DOHH2 (cell line): ENCODE results near the gene SPINDOC.

Experiments used
- H3F3A ChIP-seq: fragments of 200-600 bp; sonication (generic), shearing (Covaris generic); 2 replicates; pipeline ENCODE4 v1.6.0; 2016; ENCODE audit warnings: antibody characterized with exemption, mild to moderate bottlenecking; ENCODE audit not compliant: control insufficient read depth, insufficient read depth
- H3K27ac ChIP-seq: fragments of 200-600 bp; sonication (generic); 2 replicates; pipeline ENCODE4 v1.5.1; 2014; ENCODE audit warnings: low read depth, mild to moderate bottlenecking, low read length, moderate library complexity
- H3K27me3 ChIP-seq: fragments of 200-600 bp; sonication (generic); 2 replicates; pipeline ENCODE4 v1.6.1; 2014; ENCODE audit warnings: mild to moderate bottlenecking, low read length, mixed read lengths; ENCODE audit not compliant: control insufficient read depth
- H3K36me3 ChIP-seq: fragments of 200-600 bp; sonication (generic); 2 replicates; pipeline ENCODE4 v1.6.1; 2014; ENCODE audit warnings: mild to moderate bottlenecking, low read length, moderate library complexity, mixed read lengths; ENCODE audit not compliant: control insufficient read depth
- H3K4me1 ChIP-seq: fragments of 200-600 bp; sonication (generic); 2 replicates; pipeline ENCODE4 v1.6.1; 2014; ENCODE audit warnings: mild to moderate bottlenecking, low read length, mixed read lengths; ENCODE audit not compliant: control insufficient read depth
- H3K4me2 ChIP-seq: fragments of 200-600 bp; sonication (generic); 2 replicates; pipeline ENCODE4 v1.6.0; 2014; ENCODE audit warnings: mild to moderate bottlenecking, low read length, moderate library complexity
- H3K4me3 ChIP-seq: fragments of 200-600 bp; sonication (generic); 2 replicates; pipeline ENCODE4 v1.5.1; 2014; ENCODE audit warnings: mild to moderate bottlenecking, low read length, mixed read lengths
- H3K79me2 ChIP-seq: fragments of 200-600 bp; sonication (generic); 2 replicates; pipeline ENCODE4 v1.6.1; 2014; ENCODE audit warnings: mild to moderate bottlenecking, low read length, mixed read lengths; ENCODE audit not compliant: control insufficient read depth
- H3K9me2 ChIP-seq: fragments of 200-600 bp; sonication (generic); replicated peaks from 2 replicates; pipeline ENCODE4 v1.6.1; 2014; ENCODE audit warnings: mild to moderate bottlenecking, low read length, mixed read lengths; ENCODE audit not compliant: control insufficient read depth
- H3K9me3 ChIP-seq: fragments of 200-600 bp; sonication (generic); 2 replicates; pipeline ENCODE4 v1.6.1; 2014; ENCODE audit warnings: antibody characterized with exemption, low read length, mixed read lengths; ENCODE audit not compliant: control insufficient read depth, insufficient read depth
- H4K20me1 ChIP-seq: fragments of 200-600 bp; sonication (generic); 2 replicates; pipeline ENCODE4 v1.6.0; 2014; ENCODE audit warnings: low read depth, mild to moderate bottlenecking, antibody characterized with exemption, low read length, moderate library complexity; ENCODE audit not compliant: control insufficient read depth, insufficient read depth
- CTCF ChIP-seq: fragments of 200-600 bp; sonication (generic); IDR thresholded peaks from one replicate; pipeline ENCODE4 v1.5.1; 2014; ENCODE audit warnings: antibody characterized with exemption, mild to moderate bottlenecking, low read depth, low read length; ENCODE audit not compliant: poor library complexity, severe bottlenecking
- EZH2phosphoT487 ChIP-seq: fragments of 200-600 bp; sonication (generic); IDR thresholded peaks from 2 replicates; pipeline ENCODE4 v1.6.1; 2017; ENCODE audit warnings: borderline replicate concordance, mild to moderate bottlenecking, antibody characterized with exemption, low read length, moderate library complexity, mixed read lengths

Gene SPINDOC

GRCh38 chr11:63811522-63811921, 1.7 kb upstream of the SPINDOC start:
- Histone ChIP-seq H3K27me3 (no peaks in the 10 kb centered on the region), H3K4me3 (no peak overlapping the region), H4K20me1 (peaks cover 24% of the 10 kb centered on the region), H3K9me3 (no peaks in the 10 kb centered on the region), H3K4me2 (no peak overlapping the region), H3F3A (peaks cover 4% of the 10 kb centered on the region), H3K9me2 (no peaks in the 10 kb centered on the region), H3K79me2 (peaks cover 31% of the 10 kb centered on the region), H3K27ac (no peak overlapping the region), H3K36me3 (peaks cover 30% of the 10 kb centered on the region), H3K4me1 (peaks cover 22% of the 10 kb centered on the region)
- TF ChIP-seq CTCF (no peak), EZH2phosphoT487 (no peak)

GRCh38 chr11:63813563-63814382, 517 bp downstream of the SPINDOC start:
- Histone ChIP-seq H3K4me3 (peak overlapping the region; percentile 92), H3K9me3 (no peaks in the 10 kb centered on the region), H4K20me1 (peaks cover 26% of the 10 kb centered on the region), H3K79me2 (peaks cover 48% of the 10 kb centered on the region), H3K4me1 (peaks cover 22% of the 10 kb centered on the region), H3K9me2 (no peaks in the 10 kb centered on the region), H3K27ac (peak overlapping the region; percentile 60), H3F3A (peaks cover 4% of the 10 kb centered on the region), H3K36me3 (peaks cover 51% of the 10 kb centered on the region), H3K27me3 (no peaks in the 10 kb centered on the region), H3K4me2 (peak overlapping the region; percentile 86)
- no peak for TF ChIP-seq CTCF
- TF ChIP-seq EZH2phosphoT487, result no peak

GRCh38 chr11:63814383-63814736, 1.1 kb downstream of the SPINDOC start:
- TF ChIP-seq CTCF, result no peak
- no peak for TF ChIP-seq EZH2phosphoT487
- H3K27ac ChIP-seq, result peak overlapping the region; percentile 60

More at GRCh38 chr11:63814383-63814736, 1.1 kb downstream of the SPINDOC start:
- Histone ChIP-seq H3K9me3 (no peaks in the 10 kb centered on the region), H4K20me1 (peaks cover 26% of the 10 kb centered on the region), H3K79me2 (peaks cover 48% of the 10 kb centered on the region), H3K9me2 (no peaks in the 10 kb centered on the region), H3F3A (peaks cover 4% of the 10 kb centered on the region), H3K4me2 (peak overlapping the region; percentile 86), H3K4me1 (peaks cover 22% of the 10 kb centered on the region), H3K27me3 (no peaks in the 10 kb centered on the region), H3K36me3 (peaks cover 52% of the 10 kb centered on the region), H3K4me3 (peak overlapping the region; percentile 92)
